GM19372 (cell line): Measurements from ENCODE around the gene DEPDC1B.
A peak's percentile ranks its signal among the peaks of the same experiment; 100 is the strongest.
"Not testable (repeated sequence)": the region's sequence is repeated elsewhere in the genome, so short reads cannot be mapped to it uniquely, and the experiment has no call there.

Source experiments
- ATAC-seq: cut with Tn5 transposase; IDR thresholded peaks from one replicate; pipeline ENCODE4 v1.9.1; 2021; ENCODE audit warnings: mild to moderate bottlenecking, low read depth, moderate library complexity; ENCODE audit not compliant: unreplicated experiment

Gene DEPDC1B, protein sequence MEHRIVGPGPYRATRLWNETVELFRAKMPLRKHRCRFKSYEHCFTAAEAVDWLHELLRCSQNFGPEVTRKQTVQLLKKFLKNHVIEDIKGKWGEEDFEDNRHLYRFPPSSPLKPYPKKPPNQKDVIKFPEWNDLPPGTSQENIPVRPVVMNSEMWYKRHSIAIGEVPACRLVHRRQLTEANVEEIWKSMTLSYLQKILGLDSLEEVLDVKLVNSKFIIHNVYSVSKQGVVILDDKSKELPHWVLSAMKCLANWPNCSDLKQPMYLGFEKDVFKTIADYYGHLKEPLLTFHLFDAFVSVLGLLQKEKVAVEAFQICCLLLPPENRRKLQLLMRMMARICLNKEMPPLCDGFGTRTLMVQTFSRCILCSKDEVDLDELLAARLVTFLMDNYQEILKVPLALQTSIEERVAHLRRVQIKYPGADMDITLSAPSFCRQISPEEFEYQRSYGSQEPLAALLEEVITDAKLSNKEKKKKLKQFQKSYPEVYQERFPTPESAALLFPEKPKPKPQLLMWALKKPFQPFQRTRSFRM

DNA sequence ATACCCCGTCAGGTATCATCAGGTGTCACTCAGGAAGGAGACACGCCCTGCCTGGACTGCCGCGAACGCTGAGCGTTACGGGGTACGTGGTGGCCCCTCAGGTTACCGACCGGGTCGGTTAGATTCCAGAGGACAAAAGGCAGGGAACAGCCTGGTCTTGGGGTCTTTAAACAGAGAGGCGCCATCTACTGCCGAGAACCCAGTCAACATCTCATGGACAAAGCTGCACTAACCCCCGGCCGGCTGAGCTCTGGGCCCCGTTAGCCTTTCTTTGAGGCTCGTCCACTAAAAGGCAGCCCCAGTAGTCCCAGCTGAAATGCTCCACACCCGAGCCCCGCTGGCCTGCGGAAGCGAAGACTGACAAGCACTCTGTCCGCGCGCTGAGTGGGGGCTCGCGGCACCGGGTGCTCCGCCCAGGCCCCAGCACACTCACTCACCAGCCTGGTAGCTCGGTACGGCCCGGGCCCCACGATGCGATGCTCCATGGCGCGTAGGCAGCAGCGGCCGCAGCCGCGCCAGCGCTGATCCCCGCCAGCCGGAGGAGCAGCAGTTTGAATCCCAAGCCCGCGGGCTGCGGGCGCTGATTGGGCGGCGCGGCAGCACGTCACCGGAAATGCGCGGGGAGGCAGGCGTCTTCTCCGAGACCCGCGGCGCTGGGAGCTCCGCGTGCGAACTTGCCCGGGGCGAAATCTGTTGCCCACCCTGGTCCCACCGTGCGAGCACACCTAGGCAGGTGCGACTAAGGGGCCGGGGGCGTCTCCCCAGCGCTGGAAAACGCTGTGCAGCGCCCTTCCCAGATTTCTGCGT lies at the start of gene DEPDC1B:
Gene DEPDC1B, minus strand, starts transcription at position 558 of the 807 bp plus-strand sequence. Its CDS starts 73 bp downstream, at position 485.
- ATAC-seq: peak; percentile 91

DNA sequence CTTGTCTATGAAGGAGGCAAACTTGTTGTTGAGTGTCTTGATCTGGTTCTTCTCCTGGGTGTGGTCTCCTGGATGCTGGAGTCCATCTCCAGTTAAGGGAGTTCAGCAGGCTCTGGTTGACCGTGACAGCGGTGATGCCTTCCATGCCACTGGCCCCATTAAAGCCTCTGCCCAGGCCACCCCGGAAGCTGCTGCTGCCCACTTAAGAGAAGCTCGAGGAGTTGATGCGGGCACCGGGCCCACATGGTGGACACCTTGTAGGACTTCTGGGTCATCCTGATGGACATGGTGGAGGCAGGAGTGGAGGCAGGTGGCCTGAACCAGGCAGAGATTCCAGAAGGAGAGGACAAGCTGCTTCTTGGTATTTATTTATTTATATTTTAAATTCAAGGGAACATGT lies 44.7 kb upstream of the DEPDC1B start:
- no peak for ATAC-seq

DNA sequence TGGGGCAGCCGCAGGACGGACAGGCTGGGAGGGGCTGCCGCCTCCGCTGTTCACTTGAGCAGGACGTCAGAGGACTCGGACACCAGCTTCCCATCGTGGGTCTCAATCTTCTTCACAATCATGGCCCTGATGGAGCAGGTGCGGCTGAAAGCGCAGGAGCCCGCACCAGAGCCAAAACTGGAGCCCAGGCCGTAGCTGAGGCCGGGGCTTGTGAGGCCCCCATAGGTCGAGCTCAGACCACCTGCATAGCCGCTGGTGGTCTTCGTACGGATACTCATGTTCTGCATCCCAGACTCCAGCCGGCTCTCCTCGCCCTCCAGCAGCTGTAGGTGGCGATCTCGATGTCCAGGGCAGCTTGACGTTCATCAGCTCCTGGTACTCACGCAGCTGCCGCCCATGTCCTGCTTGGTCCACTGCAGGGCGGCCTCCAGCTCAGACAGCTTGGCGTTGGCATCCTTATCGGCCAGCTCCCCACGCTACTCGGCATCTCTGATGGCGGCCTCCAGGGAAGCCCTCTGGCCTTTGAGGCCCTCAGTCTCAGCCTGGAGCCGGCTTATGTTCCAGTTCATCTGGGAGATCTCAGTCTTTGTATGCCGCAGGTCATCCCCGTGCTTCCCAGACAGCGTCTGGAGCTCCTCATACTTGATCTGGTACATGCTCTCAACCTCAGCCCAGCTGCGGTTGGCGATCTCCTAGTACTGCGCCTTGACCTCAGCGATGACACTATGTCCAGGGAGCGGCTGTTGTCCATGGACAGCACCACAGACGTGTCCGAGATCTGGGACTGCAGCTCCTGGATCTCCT lies 43.7 kb upstream of the DEPDC1B start:
- ATAC-seq: no peak

- ATAC-seq: no peak
Observed at GRCh38 chr5:60740322-60740721, 40.4 kb upstream of the DEPDC1B start.

GRCh38 chr5:60738933-60739332 lies 39.0 kb upstream of the DEPDC1B start:
- ATAC-seq: no peak

GRCh38 chr5:60738461-60738860 lies 38.5 kb upstream of the DEPDC1B start:
- ATAC-seq: no peak

- ATAC-seq: not testable (repeated sequence)
Observed at GRCh38 chr5:60730858-60731257, 30.9 kb upstream of the DEPDC1B start.

- ATAC-seq: no peak
Observed at GRCh38 chr5:60727033-60727679, 27.2 kb upstream of the DEPDC1B start.

GRCh38 chr5:60724126-60724525 lies 24.2 kb upstream of the DEPDC1B start:
- ATAC-seq: no peak

DNA sequence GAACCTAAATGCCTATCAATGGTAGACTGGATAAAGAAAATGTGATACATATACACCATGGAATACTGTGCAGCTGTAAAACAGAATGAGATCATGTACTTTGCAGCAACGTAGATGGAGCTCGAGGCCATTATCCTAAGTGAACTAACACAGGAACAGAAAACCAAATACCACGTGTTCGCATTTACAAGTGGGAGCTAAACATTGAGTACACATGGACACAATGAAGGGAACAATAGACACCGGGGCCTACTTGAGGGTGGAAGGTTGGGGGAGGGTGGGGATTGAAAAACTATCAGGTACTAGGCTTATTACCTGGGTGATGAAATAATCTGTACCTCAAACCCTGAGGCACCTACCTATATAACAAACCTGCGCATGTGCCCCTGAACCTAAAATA lies 22.4 kb upstream of the DEPDC1B start:
- no peak for ATAC-seq

DNA sequence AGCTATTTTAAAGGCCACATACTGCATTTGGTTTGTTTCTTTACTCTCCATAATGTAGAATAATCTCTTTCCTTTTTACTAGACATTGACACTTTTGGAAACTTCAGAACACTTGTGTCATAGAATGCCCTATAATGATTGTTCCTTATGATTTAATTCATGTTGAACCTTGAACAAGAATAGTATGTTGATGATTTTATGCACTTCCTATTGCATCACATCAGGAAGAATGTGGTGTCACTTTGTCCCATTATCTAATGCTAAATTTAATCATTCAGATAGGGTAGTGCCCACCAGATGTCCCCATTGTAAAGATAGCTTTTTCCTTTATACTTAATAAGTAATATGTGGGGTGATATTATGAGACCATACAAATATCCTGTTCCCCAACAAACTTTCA lies 19.4 kb upstream of the DEPDC1B start:
- ATAC-seq: no peak

- ATAC-seq: no peak
Observed at GRCh38 chr5:60718166-60718892, 18.4 kb upstream of the DEPDC1B start.

DNA sequence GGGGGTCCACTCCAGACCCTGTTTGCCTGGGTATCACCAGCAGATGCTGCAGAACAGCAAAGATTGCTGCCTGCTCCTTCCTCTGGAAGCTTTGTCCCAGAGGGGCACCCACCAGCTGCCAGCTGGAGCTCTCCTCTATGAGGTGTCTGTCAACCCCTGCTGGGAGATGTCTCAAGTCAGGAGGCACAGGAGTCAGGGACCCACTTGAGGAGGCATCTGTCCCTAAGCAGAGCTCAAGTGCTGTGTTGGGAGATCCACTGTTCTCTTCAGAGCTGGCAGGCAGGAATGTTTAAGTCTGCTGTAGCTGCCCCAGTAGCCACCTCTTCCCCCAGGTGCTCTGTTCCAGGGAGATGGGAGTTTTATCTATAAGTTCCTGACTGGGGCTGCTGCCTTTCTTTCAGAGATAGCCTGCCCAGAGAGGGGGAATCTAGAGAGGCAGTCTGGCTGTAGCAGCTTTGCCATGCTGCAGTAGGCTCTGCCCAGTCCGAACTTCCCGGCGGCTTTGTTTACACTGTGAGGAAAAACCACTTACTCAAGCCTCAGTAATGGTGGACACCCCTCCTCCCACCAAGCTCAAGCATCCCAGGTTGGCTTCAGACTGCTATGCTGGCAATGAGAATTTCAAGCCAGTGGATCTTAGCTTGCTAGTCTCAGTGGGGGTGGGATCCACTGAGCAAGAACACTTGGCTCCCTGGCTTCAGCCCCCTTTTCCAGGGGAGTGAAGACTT lies 15.4 kb upstream of the DEPDC1B start:
- ATAC-seq: not testable (repeated sequence)

DNA sequence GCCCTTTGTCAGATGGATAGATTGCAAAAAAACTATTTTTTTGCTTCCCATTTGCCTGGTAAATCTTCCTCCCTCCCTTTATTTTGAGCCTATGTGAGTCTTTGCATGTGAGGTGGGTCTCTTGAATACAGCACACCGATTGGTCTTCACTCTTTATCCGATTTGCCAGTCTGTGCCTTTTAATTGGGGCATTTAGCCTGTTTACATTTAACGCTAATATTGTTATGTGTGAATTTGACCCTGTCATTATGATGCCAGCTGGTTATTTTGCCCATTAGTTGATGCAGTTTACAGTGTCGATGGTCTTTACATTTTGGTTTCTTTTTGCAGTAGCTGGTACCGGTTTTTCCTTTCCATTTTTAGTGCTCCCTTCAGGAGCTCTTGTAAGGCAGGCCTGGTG lies 13.0 kb upstream of the DEPDC1B start:
- ATAC-seq: no peak

GRCh38 chr5:60711892-60712291 lies 11.9 kb upstream of the DEPDC1B start:
- not testable (repeated sequence) for ATAC-seq

DNA sequence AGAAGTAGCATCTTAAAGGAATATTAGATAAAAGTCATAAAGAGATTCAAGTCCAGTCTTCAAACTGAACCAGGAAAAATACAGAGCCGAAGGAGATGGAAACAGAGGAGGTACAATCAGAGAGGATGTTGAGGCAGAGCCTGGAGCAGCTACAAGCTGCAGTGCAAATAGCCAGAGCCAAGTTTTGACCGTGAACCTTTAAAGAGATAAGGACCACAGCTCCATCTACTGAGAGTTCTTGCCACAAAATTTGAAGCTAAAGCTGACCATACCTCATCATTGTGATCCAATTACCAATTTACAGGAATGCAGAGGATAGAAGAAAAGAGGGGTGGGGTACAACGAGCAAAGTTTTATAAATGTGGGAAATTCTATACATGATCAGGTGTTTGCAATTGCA lies 10.4 kb upstream of the DEPDC1B start:
- ATAC-seq: no peak

DNA sequence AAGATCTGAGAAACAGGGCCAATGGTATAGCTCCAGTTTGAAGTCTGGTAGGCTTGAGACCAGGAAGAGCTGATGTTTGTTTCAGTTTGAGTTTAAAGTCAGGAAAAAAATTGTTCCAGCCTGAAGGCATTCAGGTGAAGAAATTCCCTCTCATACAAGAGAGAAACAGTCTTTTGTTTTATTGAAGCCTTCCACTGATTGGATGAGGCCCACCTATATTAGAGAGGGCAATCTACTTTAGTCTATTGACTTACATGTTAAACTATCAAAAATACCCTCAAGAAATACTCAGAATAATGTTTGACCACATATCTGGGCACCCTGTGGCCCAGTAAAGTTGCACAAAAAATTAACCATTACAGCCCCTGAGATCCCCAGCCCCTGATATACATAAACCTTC lies 5.2 kb upstream of the DEPDC1B start:
- no peak for ATAC-seq

DNA sequence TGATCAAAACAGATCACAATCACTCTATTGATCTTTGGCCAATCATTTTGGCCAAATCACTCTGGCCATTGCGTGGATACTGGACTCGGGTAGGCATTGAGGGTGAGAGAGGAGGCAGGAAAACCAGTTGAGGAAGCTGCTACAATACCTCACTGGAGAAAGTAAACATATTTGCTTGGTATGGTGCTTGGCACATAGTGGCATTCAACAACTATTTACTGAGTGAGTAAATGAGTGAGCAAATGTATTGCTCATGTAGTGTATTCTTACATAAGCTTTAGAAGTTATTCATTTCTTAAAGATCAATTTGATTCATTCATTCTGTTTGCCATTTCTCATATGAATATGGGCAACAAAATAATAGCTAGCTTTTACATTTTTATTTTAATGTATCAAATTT lies 4.0 kb upstream of the DEPDC1B start:
- no peak for ATAC-seq
